Measurements from ENCODE around the gene BNC2.

DNA sequence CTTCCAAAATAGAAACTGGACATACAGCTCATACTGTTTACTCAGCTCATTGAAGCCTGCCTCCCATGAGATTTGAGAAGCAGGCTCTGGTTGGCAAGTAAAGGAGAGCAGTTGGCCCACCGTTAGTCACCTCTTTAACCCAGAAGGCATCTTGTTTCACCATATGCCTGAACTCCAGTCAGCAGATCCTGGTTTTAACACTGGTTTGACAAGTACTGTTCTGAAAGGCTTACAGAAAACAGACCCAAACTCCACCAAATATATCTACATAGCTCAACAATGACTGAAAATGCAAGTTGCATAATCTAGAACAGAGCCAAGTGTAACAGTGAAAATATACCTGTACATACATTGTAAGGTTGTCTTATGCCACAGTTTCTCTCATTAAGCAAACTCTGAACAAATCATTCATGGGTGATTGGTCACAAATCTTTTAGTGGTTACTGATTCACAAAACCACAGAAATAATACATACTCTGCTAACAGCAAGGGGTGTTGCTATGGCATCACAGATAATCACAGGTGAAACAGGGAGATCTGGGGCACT is 198.8 kb downstream of the BNC2 start:
- no peak for TF ChIP-seq YY2 (tag by site-specific recombination; IDR thresholded peaks at IDR 0.05)
- TF ChIP-seq ZNF121 (tag by site-specific recombination; IDR thresholded peaks at IDR 0.05): no peak
- TF ChIP-seq, protein P1, sequence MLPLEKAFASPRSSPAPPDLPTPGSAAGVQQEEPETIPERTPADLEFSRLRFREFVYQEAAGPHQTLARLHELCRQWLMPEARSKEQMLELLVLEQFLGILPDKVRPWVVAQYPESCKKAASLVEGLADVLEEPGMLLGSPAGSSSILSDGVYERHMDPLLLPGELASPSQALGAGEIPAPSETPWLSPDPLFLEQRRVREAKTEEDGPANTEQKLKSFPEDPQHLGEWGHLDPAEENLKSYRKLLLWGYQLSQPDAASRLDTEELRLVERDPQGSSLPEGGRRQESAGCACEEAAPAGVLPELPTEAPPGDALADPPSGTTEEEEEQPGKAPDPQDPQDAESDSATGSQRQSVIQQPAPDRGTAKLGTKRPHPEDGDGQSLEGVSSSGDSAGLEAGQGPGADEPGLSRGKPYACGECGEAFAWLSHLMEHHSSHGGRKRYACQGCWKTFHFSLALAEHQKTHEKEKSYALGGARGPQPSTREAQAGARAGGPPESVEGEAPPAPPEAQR (tag by site-specific recombination; IDR thresholded peaks at IDR 0.05): no peak
- TF ChIP-seq, protein P2, sequence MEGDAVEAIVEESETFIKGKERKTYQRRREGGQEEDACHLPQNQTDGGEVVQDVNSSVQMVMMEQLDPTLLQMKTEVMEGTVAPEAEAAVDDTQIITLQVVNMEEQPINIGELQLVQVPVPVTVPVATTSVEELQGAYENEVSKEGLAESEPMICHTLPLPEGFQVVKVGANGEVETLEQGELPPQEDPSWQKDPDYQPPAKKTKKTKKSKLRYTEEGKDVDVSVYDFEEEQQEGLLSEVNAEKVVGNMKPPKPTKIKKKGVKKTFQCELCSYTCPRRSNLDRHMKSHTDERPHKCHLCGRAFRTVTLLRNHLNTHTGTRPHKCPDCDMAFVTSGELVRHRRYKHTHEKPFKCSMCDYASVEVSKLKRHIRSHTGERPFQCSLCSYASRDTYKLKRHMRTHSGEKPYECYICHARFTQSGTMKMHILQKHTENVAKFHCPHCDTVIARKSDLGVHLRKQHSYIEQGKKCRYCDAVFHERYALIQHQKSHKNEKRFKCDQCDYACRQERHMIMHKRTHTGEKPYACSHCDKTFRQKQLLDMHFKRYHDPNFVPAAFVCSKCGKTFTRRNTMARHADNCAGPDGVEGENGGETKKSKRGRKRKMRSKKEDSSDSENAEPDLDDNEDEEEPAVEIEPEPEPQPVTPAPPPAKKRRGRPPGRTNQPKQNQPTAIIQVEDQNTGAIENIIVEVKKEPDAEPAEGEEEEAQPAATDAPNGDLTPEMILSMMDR (tag by site-specific recombination; IDR thresholded peaks at IDR 0.05): no peak
- TF ChIP-seq, protein P3, sequence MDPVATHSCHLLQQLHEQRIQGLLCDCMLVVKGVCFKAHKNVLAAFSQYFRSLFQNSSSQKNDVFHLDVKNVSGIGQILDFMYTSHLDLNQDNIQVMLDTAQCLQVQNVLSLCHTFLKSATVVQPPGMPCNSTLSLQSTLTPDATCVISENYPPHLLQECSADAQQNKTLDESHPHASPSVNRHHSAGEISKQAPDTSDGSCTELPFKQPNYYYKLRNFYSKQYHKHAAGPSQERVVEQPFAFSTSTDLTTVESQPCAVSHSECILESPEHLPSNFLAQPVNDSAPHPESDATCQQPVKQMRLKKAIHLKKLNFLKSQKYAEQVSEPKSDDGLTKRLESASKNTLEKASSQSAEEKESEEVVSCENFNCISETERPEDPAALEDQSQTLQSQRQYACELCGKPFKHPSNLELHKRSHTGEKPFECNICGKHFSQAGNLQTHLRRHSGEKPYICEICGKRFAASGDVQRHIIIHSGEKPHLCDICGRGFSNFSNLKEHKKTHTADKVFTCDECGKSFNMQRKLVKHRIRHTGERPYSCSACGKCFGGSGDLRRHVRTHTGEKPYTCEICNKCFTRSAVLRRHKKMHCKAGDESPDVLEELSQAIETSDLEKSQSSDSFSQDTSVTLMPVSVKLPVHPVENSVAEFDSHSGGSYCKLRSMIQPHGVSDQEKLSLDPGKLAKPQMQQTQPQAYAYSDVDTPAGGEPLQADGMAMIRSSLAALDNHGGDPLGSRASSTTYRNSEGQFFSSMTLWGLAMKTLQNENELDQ (tag by site-specific recombination; IDR thresholded peaks at IDR 0.05; ENCODE audit: low read depth): no peak
- no peak for TF ChIP-seq ZNF146 (tag by site-specific recombination; IDR thresholded peaks at IDR 0.05)
- TF ChIP-seq TCF7L2 (IDR thresholded peaks at IDR 0.05; ENCODE audit: borderline replicate concordance, low read depth, low read length): no peak
- no peak for TF ChIP-seq ZNF311 (tag by site-specific recombination; IDR thresholded peaks at IDR 0.05; ENCODE audit: borderline replicate concordance)
- no peak for TF ChIP-seq ZNF785 (tag by site-specific recombination; IDR thresholded peaks at IDR 0.05)
- no peak for TF ChIP-seq SP2 (tag by site-specific recombination; IDR thresholded peaks at IDR 0.05)
- TF ChIP-seq, protein P4, sequence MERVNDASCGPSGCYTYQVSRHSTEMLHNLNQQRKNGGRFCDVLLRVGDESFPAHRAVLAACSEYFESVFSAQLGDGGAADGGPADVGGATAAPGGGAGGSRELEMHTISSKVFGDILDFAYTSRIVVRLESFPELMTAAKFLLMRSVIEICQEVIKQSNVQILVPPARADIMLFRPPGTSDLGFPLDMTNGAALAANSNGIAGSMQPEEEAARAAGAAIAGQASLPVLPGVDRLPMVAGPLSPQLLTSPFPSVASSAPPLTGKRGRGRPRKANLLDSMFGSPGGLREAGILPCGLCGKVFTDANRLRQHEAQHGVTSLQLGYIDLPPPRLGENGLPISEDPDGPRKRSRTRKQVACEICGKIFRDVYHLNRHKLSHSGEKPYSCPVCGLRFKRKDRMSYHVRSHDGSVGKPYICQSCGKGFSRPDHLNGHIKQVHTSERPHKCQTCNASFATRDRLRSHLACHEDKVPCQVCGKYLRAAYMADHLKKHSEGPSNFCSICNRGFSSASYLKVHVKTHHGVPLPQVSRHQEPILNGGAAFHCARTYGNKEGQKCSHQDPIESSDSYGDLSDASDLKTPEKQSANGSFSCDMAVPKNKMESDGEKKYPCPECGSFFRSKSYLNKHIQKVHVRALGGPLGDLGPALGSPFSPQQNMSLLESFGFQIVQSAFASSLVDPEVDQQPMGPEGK (tag by site-specific recombination; IDR thresholded peaks at IDR 0.05): no peak
- TF ChIP-seq, protein P5, sequence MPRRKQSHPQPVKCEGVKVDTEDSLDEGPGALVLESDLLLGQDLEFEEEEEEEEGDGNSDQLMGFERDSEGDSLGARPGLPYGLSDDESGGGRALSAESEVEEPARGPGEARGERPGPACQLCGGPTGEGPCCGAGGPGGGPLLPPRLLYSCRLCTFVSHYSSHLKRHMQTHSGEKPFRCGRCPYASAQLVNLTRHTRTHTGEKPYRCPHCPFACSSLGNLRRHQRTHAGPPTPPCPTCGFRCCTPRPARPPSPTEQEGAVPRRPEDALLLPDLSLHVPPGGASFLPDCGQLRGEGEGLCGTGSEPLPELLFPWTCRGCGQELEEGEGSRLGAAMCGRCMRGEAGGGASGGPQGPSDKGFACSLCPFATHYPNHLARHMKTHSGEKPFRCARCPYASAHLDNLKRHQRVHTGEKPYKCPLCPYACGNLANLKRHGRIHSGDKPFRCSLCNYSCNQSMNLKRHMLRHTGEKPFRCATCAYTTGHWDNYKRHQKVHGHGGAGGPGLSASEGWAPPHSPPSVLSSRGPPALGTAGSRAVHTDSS (tag by site-specific recombination; IDR thresholded peaks at IDR 0.05): no peak
- TF ChIP-seq ZNF211 (tag by site-specific recombination; IDR thresholded peaks at IDR 0.05; ENCODE audit: low read depth): no peak

Measured in HEK293 (cell line).